Astrocyte of the cerebellum (primary cell): ENCODE measurements around the gene PCED1B.
A peak's percentile ranks its signal among the peaks of the same experiment; 100 is the strongest.

Experiments
- DNase-seq: peaks from one replicate; pipeline ENCODE4 v3.0.0-alpha.2; 2011; ENCODE audit warnings: low read depth
- H3K4me3 ChIP-seq: 2 replicates; pipeline ENCODE4 v1.5.1; 2011; ENCODE audit warnings: mild to moderate bottlenecking, low read depth, low read length, moderate library complexity
- in situ Hi-C: cut with HindIII; loops from 2 replicates; pipeline ENCODE4 v1.10.0; 2017; ENCODE audit warnings: low sequenced_read_pairs
- TF ChIP-seq, protein P1 (sequence below): IDR thresholded peaks from 2 replicates; pipeline ENCODE4 v1.5.1; 2012; ENCODE audit warnings: low read length, low read depth, moderate library complexity, mild to moderate bottlenecking; ENCODE audit errors: missing control alignments

PCED1B gene

DNA sequence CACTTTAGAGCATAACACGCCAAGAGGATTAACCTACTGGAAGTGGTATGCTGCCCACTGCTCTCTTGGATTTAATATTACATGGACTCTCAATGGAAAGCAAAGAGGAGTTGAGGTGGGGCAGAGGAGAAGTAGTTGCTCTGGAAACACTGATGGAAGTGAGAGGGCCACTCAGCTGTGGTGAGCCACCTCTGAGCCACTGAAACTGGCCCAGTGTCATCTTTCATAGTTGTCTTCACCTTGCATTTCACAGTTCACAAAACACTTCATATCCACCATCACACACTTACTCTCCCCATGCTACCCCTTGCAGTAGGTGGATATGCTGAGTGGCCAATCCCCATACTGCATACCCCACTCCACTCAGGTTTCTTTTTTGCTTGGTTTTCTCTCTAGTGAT lies 12.2 kb upstream of the PCED1B start:
- TF ChIP-seq, protein P1, sequence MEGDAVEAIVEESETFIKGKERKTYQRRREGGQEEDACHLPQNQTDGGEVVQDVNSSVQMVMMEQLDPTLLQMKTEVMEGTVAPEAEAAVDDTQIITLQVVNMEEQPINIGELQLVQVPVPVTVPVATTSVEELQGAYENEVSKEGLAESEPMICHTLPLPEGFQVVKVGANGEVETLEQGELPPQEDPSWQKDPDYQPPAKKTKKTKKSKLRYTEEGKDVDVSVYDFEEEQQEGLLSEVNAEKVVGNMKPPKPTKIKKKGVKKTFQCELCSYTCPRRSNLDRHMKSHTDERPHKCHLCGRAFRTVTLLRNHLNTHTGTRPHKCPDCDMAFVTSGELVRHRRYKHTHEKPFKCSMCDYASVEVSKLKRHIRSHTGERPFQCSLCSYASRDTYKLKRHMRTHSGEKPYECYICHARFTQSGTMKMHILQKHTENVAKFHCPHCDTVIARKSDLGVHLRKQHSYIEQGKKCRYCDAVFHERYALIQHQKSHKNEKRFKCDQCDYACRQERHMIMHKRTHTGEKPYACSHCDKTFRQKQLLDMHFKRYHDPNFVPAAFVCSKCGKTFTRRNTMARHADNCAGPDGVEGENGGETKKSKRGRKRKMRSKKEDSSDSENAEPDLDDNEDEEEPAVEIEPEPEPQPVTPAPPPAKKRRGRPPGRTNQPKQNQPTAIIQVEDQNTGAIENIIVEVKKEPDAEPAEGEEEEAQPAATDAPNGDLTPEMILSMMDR: no peak
- no peak for DNase-seq
- no peak overlapping the region for H3K4me3 ChIP-seq
- in situ Hi-C loops: no loop called here

DNA sequence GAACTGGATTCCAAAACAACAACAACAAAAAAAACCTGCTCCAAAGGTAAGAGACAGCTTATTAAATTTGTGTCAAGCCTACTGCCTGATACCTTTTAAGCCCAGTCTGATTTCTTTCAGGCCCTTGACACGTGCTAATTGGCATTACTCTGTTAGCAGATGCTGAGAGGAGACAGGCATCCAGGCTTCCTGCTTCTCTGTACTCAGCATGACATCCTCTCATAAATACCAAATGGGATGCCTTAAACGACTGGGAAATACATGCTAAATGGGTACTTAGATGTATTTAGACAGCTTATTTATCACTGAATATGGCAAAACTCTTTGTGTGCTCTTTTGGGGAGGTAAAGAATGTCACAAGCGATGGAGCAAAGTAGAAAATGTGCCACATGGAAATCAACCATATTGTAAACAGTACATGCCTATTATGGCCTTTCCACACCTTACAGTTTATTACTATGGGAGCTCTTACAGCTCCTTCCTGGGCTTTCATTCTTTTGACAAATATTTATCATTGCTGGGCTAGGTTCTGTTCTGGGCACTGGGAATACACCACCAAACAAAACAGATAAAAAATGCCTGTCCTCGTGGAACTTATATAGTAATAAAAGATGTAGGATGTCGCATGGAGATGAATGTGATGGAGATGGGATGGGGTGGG lies 11.5 kb upstream of the PCED1B start:
- no peak for DNase-seq
- TF ChIP-seq, protein P1: no peak
- H3K4me3 ChIP-seq: no peak overlapping the region
- in situ Hi-C loops: no loop called here

DNA sequence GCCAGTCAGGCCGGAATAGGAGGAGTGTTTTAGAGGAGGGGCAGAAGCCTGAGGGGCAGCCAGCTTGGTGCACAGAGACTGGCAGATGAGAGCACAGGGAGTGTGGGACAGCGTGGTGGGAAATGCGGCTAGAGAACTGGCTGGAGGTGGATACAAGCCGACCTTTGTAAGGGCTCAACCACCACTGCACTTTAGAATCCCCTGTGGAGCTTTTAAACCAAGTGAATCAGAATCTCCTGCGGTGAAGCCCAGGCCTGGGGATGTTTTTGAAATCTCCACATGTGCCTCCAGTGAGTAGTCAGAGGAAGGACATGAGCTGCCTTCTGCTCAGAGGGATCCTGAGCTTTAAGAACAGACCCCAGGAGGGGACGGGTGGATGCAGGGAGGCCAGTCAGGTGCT lies 10.9 kb upstream of the PCED1B start:
- peak; percentile 90 for DNase-seq
- no peak overlapping the region for H3K4me3 ChIP-seq
- TF ChIP-seq, protein P1: no peak
- in situ Hi-C loops: no loop called here

DNA sequence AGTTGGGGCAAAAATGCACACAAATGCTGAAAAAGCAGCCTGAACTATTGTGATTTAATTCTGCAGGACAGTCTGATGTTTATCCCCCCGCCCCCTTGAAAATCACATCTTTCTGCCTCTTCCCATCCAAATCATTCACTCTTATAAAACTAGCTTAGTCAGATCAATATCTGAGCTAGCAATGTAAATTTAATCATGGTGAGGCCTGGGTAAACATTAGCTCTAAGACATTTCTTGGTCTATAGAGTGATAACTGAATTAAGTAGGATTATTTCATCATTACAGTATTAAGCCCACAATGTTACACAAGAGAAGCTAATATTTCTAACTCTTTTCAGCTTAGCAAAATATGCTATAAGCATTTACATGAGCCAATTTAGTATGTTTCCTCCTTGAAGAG lies 9.1 kb upstream of the PCED1B start:
- in situ Hi-C loops: no loop called here
- DNase-seq: no peak
- TF ChIP-seq, protein P1: no peak
- no peak overlapping the region for H3K4me3 ChIP-seq

DNA sequence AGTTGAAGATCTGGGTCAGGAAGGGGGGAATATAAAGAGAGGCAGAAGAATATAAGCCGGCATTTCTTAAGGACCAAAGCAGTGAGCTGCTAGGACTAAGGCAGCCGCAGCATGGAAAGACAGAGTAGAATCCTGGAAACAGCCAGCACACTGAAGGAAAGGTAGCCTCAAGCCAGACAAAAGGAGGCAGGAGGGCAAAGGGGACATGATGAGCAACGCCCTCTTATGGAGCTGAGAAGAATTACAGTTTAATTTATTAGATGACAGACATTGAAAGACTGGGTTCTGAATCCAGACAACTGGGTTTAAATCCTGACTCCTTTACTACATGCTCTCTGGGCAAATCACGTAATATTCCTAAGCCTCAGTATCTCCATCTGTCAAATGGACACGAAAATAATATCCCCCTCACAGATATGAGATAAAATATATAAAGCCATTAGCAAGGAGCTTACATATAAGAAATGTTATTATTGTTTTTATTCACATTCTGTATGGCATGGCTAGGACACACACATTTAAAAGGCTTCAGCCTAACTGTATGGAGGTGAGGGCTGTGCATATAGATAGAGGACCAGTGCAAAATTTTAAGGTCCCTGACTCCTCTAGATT lies 8.1 kb upstream of the PCED1B start:
- in situ Hi-C loops: no loop called here
- no peak for DNase-seq
- TF ChIP-seq, protein P1: peak; percentile 46
- H3K4me3 ChIP-seq: no peak overlapping the region

DNA sequence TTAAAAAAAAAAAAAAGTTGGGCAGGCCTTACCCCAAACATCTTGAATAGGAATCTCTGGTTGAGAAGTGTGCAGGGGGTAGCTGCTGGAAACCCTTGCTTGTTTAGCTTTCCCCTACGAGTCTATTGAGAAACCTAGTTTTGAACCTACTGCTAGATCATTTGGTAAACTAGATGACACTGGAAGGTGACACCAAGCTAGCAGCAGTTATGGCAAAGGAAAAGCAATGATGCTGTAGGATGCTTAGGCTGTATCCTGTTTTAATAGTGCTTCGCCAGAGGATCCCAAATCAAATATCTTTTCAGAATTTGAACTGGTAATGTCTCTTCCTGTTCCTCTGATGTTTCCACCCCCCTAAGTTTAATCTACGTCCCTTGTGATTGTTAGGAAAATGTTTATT lies 5.5 kb upstream of the PCED1B start:
- DNase-seq: no peak
- in situ Hi-C loops: no loop called here
- TF ChIP-seq, protein P1: no peak
- no peak overlapping the region for H3K4me3 ChIP-seq
